HG03571 (cell line): Measurements from ENCODE around the gene LMBRD2.
A peak's percentile ranks its signal among the peaks of the same experiment; 100 is the strongest.
"Not testable (repeated sequence)": the region's sequence is repeated elsewhere in the genome, so short reads cannot be mapped to it uniquely, and the experiment has no call there.

Experiments used
- ATAC-seq: cut with Tn5 transposase; IDR thresholded peaks from one replicate; pipeline ENCODE4 v1.9.1; 2021; ENCODE audit not compliant: unreplicated experiment

Gene LMBRD2

DNA sequence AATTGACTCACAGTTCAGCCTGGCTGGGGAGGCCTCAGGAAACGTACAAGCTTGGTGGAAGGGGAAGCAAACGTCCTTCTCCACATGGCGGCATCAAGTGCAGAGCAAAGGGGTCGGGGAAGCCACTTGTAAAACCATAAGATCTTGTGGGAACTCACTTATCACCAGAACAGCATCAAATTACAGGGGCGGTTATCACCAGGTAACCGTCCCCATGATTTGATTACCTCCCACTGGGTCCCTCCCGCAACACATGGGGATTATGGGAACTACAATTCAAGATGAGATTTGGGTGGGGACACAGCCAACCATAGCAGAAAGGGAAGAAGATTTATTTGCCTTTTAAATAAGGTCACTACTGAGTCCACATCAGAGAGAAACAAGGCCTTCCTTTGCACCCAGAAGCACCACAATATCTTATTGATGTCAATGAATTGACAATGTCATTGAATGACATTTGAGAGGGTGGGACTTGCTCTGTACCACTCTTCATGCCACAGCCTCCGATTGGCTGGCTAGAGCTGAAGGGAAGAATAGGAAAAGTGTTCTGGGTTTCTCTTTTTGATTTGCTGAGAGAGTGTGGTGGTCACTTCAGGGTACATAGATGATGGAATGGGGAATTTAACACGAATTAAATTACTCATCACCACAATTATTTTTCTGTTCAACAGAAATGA is 11.3 kb upstream of the LMBRD2 start:
- no peak for ATAC-seq

DNA sequence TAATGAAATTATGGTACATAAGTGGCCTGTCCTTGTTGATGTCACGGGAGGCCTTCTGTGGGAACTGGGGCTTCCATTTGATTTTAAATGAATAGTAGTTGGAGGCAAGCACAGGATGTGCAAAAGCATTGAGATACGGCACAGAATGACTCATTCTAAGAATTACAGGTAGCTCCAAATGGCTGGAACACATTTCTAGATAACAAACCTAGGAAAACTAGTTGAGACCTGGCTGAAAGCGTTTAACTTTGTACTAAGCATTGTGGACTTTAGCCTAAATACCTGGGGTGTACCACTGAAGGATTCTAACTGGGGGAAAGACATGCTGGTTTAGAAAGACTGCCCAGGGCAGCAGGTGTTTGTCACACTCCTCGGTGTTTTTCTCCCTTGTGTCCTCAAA is 9.7 kb upstream of the LMBRD2 start:
- ATAC-seq, result no peak

DNA sequence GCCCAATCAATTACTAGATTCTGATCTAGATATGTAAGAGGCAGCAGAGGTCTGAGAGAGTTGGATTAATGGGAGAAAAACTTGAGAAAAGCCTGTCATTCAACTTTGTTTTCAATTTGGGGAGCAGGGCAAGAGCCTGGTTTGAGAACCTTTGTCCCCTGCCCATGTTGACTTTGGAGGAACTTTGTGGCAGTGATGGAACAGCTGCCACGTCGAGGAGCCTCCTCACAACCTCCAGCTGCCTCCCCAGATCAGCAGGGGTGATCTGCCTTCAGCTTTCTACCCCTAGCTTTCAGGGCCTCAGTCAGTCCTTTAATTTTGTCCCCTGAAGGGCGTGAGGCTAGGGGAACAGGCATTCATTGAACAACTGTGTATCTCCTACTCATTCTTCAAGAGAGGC is 8.9 kb upstream of the LMBRD2 start:
- no peak for ATAC-seq

DNA sequence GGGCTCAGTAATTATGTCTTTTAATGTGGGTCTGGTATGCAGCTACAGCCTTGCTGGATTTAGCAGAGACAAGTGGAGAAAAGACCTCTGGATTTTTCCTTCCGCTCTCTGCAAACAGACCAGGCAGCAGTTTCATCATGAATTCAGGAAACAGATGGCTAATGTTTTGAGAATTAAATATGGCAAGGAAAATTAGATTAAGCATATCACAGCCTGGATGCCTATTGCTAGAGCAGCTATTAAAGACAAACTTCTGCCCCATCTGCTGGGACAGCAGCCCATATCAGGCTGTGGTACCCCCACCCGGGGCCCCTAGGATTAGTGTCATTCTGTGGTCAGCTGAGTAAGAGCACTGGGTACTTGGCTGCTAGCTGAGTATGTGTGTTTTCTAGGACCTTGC is 6.5 kb upstream of the LMBRD2 start:
- ATAC-seq, result no peak

DNA sequence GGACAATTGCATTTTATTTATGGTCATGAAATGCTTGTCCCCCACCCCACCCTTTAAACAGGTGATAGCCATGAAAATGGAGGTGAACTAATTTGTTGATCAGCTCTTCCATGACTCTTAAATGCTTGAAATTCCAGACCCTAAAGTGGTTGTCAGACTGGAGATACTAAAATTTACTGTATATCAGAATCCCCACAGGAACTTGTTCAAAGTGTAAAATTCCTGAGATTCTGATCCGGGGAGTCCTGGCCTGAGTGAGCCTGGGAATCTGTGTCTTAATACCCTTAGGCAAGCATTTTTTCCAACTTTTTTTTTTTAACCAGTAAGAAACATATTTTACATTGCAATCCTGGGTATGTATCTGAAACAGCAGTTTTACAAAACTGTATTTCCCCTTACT is 4.9 kb upstream of the LMBRD2 start:
- no peak for ATAC-seq

DNA sequence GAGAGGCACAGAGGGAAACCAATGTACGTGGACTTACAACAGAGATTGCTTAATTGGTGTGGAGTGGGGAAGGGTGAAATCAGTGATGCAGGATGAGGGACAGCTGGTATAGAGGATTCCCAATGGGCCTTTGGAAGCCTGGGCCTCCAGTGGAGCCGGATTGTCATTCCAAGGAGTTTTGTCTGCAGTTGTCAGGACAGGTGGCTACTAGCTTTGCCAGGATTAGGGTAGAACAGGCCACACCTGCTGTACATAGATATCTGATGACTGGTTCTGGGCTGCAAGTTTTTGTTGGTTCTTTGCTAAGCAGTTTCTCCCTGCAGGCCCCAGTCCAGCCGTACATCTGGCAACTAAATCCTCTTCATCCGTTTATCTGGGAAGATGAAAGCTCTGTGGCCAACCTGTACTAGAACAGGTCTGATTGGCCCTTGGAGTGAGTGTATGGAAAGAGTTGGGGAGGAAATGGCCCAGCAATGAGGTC is 4.5 kb upstream of the LMBRD2 start:
- no peak for ATAC-seq

DNA sequence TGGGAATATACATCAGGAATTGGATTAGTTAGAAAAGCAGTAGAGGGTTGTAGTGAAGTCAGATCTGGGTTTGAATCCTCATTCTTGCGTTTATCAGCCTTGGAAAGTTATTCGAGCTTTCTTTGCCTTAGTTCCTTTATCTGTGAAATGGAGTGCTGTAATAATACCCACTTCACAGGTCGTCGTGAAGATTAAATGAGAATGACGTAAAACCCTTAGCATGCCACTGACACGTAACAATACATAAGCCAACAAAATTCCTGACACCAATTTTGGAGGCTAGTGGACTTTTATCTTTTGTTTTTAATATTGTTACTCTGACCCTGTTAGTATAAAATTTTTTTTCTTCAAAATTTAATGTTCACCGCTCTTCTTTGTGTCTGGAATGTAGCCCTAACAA is 3.6 kb upstream of the LMBRD2 start:
- no peak for ATAC-seq

DNA sequence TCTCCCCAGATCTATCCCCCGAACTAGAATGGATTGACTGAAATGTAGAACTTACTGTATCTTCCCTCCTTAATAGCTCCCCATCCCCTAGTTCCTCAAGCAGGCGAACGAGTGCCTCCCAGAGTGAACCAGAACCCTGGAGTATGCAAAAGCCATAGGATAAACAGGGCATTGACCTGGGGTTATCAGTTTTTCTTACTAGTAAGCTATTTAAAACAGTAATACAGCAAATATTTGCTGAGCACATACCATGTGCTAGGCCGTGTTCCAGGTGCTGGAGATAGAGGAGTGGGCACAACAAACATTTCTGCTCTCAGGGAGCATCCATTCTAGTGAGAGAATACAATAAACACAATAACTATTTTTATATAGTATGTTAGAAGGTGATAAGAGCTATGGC is 2.0 kb upstream of the LMBRD2 start:
- ATAC-seq, result no peak

DNA sequence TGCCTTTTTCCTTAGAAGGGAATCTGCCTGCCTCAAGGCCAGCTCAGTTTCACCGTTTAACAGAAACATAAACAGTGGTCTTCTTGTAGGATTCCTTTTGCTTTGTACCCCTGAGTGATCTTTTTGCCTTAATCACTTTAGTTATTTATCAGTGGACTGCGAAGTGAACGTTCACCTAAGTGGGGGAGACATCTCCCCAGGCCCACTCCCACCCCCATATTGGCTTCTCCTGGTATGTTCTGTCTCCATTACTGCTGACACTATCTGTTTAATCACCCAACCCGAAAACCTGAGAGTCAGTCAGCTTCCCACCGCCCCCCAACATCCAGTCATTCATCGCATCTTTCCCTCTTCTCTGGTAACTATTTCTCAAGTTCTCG is 1.6 kb upstream of the LMBRD2 start:
- no peak for ATAC-seq

DNA sequence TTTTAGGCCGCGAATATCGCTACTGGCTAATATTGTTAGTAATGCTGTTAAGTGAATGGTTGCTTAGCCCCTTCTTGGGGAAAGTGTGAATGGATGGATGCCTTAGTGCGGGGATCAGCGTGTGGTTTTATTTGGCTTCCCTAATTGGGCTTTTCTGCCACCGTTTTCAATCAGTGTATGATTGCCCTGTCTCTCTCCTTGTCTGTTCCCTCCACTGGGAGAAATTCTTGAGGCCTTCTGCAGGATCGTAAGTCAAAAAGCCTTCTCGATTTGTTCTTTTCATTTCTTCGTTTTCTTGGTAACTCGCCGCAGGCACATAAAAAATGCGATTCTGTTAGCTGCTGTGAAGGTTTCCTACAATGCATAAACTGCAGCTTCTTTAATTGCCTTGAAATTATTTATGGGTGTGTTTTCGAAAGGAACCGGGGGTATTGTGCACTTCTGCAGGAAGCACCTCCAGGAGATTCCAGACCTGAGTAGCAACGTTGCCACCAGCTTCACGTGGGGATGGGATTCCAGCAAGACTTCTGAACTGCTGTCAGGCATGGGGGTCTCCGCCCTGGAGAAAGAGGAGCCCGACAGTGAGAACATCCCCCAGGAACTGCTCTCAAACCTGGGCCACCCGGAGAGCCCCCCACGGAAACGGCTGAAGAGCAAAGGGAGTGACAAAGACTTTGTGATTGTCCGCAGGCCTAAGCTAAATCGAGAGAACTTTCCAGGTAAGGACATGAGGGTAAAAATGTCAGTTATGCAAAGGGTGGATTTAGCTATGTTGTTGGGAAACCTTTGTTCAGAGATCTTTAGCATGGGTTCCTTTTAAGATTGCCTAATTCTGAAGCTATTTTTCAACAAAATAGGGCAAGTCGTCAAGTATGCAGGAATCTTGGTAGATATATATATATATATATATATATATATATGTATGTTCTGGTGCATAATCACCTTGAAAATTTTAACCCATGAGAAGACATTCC is 924 bp upstream of the LMBRD2 start:
- no peak for ATAC-seq

DNA sequence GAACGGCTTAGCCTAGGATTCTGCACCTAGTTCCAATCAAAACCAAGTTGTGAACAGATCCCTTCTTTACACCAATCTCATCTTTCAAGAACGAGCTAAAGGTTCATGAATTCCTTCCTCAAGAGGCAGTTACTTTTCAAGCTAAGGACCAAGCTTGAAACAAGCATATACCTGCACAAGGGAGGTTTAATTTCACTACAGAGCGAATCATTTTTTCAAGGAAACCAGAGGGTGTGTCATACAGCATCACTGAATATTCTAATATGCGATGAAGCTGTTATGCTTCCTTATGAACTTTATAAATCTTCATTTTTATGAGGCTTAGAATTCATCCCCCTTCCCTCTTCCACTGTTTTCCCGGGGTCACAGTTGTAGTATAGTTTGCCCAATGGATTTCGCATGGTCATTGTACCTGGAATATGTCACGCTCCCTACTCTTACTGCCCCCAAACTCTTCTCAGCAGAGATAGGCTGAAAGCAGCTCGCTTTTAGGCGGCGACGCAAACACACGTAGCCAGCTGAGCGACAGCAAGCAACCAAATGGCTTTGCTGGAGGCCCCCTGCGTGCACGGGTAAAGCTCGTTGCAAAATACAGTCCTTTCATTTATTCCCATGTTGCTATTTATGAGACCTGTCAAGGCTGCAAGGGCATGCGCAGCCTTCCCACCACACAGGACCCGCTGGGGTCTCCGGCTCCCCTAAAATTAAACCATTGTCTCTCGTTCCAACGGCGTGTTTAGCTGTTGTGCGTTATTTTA is 832 bp downstream of the LMBRD2 start:
- peak; percentile 17 for ATAC-seq

DNA sequence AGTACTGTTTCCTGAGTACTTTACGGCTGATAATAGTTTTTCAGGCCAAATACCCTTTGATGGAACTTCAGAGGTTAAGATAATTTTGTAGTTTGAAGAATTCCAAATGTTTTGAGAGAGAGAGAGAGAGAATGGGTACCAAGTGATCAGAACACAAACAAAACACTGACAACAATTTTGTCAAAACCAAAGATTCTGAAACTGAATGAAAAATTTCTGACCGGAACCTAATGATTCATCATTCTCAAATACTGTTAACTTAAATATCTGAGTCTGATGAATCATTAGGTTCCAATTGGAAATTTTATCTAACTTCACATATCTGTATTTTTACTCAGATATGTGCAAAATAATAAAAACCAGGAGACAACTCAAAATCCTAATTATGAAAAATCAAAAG is 4.0 kb downstream of the LMBRD2 start:
- no peak for ATAC-seq

DNA sequence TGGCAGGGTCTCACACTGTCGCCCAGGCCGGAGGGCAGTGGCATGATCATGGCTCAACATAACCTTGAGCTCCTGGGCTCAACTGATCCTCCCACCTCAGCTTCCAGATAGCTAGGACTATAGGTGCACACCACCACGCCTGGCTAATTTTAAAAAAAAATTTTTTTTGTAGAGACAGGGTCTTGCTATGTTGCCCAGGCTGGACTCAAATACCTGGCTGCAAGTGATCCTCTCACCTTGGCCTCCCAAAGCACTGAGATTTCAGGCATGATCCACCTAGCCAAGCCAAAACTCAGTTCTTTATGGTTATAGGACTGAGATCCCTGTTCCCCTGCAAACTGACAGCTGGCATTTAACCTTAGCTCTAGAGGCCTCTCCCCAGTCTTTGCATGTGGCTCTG is 5.3 kb downstream of the LMBRD2 start:
- ATAC-seq, result no peak

DNA sequence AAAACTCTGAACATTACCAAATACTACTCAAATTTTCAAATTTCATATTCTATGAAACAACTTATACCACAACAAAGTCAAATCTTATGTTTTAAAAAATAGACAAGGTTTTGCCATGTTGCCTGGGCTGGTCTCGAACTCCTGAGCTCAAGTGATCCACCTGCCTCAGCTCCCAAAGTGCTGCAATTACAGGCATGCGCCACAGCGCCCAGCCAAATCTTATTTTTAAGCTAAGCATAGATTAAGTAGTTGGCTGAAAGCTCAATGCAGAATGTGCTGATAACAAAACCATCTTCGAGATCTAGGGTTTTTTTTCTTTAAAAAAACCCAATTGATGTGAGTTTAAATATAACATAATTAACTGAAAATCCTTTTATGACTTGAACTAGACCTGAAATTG is 6.4 kb downstream of the LMBRD2 start:
- no peak for ATAC-seq

DNA sequence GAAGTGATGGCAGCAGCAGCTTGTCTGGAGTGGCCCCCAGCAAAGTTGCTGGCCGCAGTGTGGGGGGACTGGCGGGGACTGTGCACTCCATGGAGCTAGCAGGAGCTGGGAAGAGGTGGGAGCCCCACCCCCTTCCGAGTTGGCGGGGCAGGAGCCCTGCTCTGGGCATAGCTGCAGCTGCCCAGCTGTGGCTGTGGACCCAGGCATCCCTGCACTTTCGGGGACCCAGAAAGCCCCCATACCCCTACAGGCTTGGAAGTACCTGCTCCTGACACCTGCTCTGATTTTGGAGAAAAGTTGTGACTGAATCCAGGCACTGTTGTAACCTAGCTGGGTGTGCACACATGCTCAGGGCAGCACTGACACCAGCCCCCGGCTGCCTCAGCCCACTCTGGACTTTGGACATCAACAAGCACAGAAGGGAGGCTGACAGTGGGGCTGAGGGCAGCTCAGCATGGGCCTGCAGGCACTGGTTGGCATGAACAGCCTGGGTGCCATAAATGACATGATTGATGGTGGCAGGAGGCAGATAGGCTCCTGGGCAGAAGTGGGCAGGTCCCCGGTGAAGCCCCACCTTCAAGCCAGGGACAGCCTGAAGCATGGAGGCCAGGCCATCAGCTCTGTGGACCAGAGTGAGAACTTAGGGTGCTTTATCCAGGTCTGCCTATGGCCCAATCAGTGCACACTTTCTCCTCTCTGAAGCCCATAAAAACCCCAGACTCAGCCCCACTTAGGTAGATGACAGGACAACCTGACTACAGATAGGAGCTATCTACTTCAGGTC is 12.6 kb downstream of the LMBRD2 start:
- no peak for ATAC-seq

DNA sequence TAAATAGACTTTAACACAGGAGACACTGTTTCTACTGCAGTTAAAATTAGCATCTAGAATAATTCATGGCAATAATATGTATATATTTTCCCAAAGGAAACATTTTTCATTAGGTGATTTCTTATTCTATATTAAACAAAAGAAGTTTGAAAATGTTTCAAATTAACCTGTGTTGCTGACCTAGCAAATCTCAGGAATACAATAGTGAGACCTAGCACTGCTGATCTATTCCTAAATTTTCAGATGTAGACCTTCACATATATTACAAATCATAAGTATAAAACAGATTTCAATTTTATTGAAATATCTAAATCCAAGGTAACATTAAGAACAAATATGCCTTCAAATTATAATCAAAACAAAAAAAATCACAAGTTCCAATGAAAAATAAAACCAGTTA is 15.1 kb downstream of the LMBRD2 start:
- ATAC-seq, result no peak

DNA sequence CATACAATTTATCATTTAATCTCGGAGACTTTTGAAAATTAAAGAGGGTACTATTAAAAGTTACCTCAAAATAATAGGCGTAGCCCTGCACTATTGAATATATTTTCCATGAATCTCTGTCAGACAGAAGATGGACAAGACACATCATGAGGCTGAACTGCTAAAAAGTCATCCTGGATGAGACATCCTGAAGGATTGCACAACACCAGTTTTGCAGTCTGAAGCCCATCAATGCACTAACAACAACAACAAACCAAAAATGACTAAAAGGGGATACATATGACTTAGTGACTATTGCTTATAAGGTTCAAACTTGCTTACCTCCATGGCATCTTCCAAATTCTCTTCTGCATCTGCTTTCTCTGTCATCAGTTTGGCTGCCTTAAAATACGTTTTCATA is 15.7 kb downstream of the LMBRD2 start:
- no peak for ATAC-seq

DNA sequence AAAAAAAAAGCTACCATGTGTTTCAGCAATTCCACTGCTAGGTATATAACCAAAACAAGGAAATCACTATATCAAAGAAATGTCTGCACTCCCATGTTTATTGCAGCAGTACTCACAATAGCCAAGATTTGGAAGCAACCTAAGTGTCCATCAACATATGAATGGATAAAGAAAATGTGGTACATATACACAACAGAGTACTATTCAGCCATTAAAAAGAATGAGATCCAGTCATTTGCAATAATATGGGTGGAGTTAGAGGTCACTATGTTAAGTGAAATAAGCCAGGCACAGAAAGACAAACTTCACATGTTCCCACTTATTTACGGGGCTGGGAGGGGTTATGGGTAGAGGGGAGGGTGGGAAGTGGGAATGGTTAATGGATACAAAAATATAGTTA is 18.7 kb downstream of the LMBRD2 start:
- ATAC-seq, result not testable (repeated sequence)

DNA sequence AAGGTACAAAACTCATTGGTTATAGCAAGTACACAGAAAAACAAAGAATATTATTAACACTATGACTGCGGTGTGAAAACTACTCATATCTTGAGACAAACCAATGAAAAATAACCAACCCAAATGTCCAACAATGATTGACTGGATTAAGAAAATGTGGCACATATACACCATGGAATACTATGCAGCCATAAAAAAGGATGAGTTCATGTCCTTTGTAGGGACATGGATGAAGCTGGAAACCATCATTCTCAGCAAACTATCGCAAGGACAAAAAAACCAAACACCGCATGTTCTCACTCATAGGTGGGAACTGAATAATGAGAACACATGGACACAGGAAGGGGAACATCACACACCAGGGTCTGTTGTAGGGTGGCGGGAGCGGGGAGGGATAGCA is 22.0 kb downstream of the LMBRD2 start:
- not testable (repeated sequence) for ATAC-seq

DNA sequence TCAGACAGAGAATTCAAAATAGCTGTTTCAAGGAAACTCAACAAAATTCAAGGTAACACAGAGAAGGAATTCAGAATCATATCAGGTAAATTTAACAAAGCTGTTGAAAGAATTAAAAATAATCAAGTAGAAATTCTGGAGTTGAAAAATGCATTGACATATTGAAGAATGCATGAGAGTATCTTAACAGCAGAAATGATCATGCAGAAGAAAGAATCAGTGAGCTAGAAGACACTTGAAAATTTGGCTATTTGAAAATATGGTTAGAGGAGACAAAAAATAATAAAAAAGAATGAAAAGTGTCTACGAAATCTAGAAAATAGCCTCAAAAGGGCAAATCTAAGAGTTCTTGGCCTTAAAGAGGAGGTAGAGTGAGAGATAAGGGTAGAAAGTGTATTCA is 22.9 kb downstream of the LMBRD2 start:
- no peak for ATAC-seq

DNA sequence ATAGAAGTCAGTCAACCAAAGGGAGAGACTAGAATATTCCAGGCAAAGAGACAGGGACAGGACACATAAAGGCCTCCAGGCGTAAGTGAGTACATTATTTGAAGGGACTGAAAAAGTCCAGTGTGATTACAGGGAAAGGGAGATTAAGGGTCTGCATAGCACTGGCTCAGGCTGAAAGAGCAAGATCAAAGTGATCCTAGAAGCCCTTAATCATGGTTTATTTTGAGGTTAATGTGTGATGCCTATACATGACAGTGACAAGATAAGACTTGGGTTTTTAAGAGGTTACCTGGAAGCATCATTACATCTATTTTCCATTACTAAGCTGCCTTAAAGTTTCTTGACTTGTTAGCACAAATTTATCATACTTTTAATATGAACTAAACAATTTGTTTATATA is 25.8 kb downstream of the LMBRD2 start:
- ATAC-seq, result no peak
